Mononuclear cell (primary cell): ENCODE results near the gene SUCNR1. TPM values are rescaled to one million over a fixed set of nuclear protein-coding genes. Genes with fewer than 3 reads are reported as not detected.
"Not testable (repeated sequence)": the region's sequence is repeated elsewhere in the genome, so short reads cannot be mapped to it uniquely, and the experiment has no call there.

ENCODE experiments used
- H3K27me3 ChIP-seq: 2 replicates; pipeline ENCODE4 v1.6.0; 2011; ENCODE audit warnings: low read length, control low read depth; ENCODE audit not compliant: insufficient read depth
- H3K4me1 ChIP-seq: 2 replicates; pipeline ENCODE4 v1.5.1; 2011; ENCODE audit warnings: mild to moderate bottlenecking, low read length, control low read depth; ENCODE audit not compliant: insufficient read depth
- H3K4me3 ChIP-seq: 2 replicates; pipeline ENCODE4 v1.5.1; 2011; ENCODE audit warnings: mild to moderate bottlenecking, low read length, moderate library complexity
- H3K9me3 ChIP-seq: 2 replicates; pipeline ENCODE4 v1.5.1; 2011; ENCODE audit warnings: low read depth, mild to moderate bottlenecking, control low read depth, low read length
- total RNA-seq: library from RNA; depleted of rRNA; stranded (reverse); fragments of >200 nt; gene quantifications from one replicate; pipeline ENCODE4 v1.2.3, GENCODE V29; 2012

The SUCNR1 gene
- total RNA-seq, 1 donor = 0.94 TPM

- H3K4me1 ChIP-seq, H3K4me3 ChIP-seq, H3K9me3 ChIP-seq, H3K27me3 ChIP-seq: not testable (repeated sequence)
Observed at GRCh38 chr3:151885397-151885796, 12.0 kb downstream of the SUCNR1 start.

DNA sequence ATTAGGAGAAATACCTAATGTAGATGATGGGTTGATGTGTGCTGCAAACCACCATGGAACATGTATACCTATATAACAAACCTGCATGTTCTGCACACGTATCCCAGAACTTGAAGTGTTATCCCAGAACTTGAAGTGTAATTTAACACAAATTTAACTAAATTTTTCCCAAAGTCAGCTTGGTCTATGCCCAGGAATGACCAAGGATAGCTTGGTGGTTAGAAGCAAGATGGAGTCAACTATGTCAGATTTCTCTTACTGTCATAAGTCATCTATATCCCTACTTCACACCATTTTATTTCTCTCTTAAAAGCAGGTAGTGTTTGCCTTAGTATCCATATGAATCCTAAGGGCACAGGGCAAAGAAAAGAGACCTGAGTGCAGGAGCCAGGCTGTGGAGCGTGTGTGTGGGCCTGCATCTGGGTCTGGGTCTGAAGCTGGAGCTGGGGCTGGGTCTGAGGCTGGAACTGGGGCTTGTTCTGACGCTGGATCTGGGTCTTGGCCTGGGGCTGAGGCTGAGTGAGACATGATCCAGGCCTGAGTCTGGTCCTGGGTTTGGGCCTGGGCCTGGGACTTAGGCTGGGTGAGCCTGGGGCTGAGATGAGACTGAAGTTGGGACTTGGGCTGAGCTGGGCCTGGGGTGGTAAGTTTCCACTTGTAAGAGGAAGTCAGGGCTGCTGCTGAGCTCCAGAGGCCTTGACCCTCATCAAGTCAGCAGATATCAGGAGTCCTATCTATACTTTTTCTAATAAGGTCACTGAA lies 14.2 kb downstream of the SUCNR1 start:
- peaks cover 21% of the 10 kb centered on the region for H3K4me1 ChIP-seq
- not testable (repeated sequence) for H3K4me3 ChIP-seq, H3K27me3 ChIP-seq, H3K9me3 ChIP-seq

- H3K4me3 ChIP-seq = no peak overlapping the region
- no peaks in the 10 kb centered on the region for H3K9me3 ChIP-seq
- H3K4me1 ChIP-seq = peaks cover 21% of the 10 kb centered on the region
- no peaks in the 10 kb centered on the region for H3K27me3 ChIP-seq
Observed at GRCh38 chr3:151890721-151891141, 17.3 kb downstream of the SUCNR1 start.

- Histone ChIP-seq H3K4me3 (no peak overlapping the region), H3K9me3 (no peaks in the 10 kb centered on the region), H3K27me3 (no peaks in the 10 kb centered on the region), H3K4me1 (peaks cover 21% of the 10 kb centered on the region)
Observed at GRCh38 chr3:151891721-151892120, 18.3 kb downstream of the SUCNR1 start.

DNA sequence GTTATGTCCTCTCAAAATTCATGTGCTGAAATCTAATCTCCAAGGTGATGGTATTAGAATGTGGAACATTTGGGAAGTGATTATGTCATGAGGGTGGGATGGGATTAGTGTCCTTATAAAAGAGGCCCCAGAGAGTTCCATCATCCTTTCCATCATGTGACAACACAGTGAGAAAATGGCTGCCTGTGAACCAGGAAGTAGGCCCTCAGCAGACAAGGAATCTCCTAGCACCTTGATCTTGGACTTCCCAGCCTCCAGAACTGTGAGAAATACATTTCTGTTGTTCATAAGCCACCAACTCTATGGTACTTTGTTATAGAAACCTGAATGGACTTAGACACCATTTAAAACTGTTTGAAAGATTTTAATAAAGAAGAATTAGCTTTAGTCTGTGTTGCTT lies 20.8 kb downstream of the SUCNR1 start:
- Histone ChIP-seq H3K9me3 (no peaks in the 10 kb centered on the region), H3K4me3 (no peak overlapping the region), H3K4me1 (peaks cover 21% of the 10 kb centered on the region), H3K27me3 (no peaks in the 10 kb centered on the region)

DNA sequence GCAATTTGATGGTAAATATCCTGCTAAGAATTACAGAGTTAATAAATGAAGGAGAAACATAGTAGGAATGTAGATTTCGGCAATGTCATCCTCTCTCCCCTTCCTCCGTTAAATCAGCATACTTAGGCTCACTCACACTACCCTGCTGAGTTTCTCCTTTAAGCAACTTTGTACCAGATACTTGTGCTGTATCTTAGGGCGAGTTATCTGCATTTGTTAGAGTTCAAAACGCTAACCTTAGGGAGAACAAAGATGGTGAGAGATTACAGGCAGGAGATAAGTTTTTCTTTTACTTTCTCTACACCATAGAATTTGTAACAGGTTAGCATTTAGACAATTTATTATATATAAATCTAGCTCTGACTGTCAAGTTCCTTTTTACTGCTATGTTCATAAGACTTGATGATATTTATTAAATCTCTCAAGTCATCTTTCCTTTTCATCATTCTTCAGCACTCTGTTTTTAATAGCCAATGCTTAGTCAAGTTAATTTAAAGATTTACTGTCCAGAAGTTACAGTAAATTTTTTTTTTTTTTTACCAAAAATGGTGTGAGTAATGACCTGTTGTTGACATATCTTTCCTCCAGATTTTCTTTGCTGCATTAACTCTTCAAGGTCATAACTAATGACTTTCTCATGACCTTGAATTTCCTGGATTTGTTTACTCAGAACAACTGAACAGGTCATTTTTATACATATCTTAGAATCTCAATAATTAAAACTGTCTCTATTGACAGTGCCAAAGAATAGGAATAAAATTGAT lies 22.2 kb downstream of the SUCNR1 start:
- no peak overlapping the region for H3K4me3 ChIP-seq
- H3K27me3 ChIP-seq = no peaks in the 10 kb centered on the region
- H3K4me1 ChIP-seq = peaks cover 19% of the 10 kb centered on the region
- no peaks in the 10 kb centered on the region for H3K9me3 ChIP-seq

GRCh38 chr3:151896246-151897012 lies 23.0 kb downstream of the SUCNR1 start:
- Histone ChIP-seq H3K27me3 (no peaks in the 10 kb centered on the region), H3K4me1 (peaks cover 11% of the 10 kb centered on the region)

DNA sequence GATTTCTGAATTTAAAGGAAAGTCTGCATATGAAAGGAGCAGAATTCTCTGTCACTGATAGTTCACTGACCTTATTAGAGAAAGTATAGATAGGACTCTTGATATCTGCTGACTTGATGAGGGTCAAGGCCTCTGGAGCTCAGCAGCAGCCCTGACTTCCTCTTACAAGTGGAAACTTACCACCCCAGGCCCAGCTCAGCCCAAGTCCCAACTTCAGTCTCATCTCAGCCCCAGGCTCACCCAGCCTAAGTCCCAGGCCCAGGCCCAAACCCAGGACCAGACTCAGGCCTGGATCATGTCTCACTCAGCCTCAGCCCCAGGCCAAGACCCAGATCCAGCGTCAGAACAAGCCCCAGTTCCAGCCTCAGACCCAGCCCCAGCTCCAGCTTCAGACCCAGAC lies 24.7 kb downstream of the SUCNR1 start:
- not testable (repeated sequence) for H3K27me3 ChIP-seq

More at GRCh38 chr3:151896246-151897012, 23.0 kb downstream of the SUCNR1 start:
- H3K4me3 ChIP-seq = no peak overlapping the region
- no peaks in the 10 kb centered on the region for H3K9me3 ChIP-seq

GRCh38 chr3:151898564-151899261 lies 25.3 kb downstream of the SUCNR1 start:
- H3K9me3 ChIP-seq, H3K27me3 ChIP-seq, H3K4me3 ChIP-seq: not testable (repeated sequence)
- H3K4me1 ChIP-seq = peaks cover 12% of the 10 kb centered on the region

More for the DNA sequence above, 24.7 kb downstream of the SUCNR1 start:
- H3K4me3 ChIP-seq, H3K9me3 ChIP-seq, H3K4me1 ChIP-seq: not testable (repeated sequence)

DNA sequence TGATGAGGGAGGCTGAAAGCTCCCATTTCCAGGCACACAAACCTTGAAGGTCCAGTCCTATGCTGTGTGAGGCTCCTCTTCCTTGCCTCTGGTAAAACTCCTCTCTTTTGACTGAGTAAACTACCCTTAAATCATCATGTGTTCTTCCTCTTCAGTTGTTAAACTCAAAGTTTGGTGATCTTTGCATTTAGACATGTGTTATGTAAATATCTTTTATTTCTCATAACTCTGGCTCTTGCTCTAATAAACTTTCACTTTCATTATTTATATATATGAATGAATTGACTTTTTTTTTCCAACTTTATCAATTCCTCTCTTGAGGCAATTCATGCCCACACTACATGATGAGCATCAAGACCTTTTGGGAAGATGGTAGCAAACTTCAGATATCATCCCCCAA lies 26.6 kb downstream of the SUCNR1 start:
- no peaks in the 10 kb centered on the region for H3K27me3 ChIP-seq
- no peaks in the 10 kb centered on the region for H3K9me3 ChIP-seq
- H3K4me1 ChIP-seq = peaks cover 13% of the 10 kb centered on the region
- H3K4me3 ChIP-seq = no peak overlapping the region

DNA sequence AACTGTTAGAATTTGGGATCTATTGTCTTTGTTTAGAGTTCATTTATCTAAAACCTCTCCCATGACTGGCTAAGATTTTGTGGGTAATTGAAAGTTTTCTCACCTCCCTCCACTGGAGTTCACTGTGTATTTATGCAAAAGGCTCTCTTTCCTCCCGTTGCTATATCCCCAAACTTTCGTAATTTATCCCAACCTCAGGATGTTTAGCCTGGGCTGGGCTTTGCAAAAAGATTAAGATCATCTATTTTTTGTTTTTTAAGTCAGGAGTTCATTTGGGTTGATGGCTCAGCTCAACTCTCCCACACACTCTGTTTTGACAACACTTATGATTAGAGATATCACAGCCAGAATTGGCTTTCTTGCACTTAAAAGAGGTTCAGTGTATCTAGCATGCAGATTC lies 27.0 kb downstream of the SUCNR1 start:
- H3K4me1 ChIP-seq = peaks cover 13% of the 10 kb centered on the region
- no peaks in the 10 kb centered on the region for H3K27me3 ChIP-seq
- H3K4me3 ChIP-seq = no peak overlapping the region
- no peaks in the 10 kb centered on the region for H3K9me3 ChIP-seq

DNA sequence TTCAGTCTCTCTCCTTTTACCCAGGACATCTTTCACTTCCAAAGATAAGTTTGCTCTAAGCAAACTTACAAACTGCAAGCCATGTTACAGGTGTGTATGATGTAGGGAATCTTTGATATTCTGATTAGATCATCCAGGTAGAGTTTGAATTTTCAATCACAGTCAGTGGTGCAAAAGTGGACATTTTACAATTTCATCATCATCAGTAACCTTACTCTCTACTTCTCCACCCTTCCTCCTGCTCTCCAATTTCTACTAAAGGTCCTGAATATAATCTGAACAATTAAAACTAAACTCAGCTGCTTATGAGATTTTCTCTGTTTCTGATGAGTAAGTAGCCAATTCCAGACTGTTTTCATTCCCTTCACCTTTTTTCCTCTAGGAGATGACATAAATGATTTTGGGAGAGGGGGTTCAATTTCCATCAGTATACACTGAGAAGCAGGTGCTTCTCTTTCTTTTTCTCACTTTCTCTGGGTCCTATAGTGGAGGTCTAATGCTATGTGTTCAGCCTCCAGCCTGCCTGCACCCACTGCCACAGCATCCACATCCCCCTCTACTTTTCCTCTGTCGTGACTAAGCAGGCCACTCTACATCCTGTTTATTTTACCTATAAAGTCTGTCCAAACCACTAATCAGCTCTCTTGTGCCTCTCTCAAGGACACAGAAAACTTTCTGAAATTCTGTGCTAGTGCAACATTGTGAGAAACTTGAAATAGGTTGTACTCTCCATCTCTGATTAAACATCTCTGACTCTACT lies 27.6 kb downstream of the SUCNR1 start:
- Histone ChIP-seq H3K4me1 (peaks cover 13% of the 10 kb centered on the region), H3K27me3 (no peaks in the 10 kb centered on the region), H3K9me3 (no peaks in the 10 kb centered on the region), H3K4me3 (no peak overlapping the region)

DNA sequence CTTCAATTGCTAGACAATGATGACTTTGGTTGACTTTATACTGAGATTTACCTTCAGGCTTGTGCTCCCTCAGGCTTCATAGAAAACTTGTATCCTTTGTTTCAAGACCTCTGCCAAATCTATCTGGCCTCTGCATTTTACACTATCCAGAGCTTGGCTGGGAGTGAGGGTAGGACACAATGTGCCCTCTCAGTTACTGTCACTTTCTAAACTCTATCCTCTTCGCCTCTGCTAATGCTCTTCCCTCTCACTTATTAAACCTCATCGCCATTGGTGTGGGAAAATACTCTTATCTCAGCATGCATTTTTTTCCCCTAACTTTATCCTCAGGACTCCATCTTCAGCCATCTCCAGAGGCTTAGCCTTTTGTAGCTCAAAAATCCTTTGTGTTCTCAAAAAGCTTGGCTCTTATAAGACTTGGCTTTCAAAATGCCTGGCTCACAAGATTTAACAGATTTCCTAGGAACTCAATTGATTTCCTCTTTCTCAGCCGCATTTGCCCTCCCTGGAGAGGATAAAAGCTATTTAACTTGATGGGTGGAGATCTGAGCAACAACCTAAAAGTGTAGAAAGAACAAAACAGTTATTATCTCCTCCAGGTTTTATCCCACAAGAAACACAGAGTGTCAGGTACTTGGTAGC lies 28.3 kb downstream of the SUCNR1 start:
- H3K4me3 ChIP-seq = no peak overlapping the region
- peaks cover 13% of the 10 kb centered on the region for H3K4me1 ChIP-seq
- H3K9me3 ChIP-seq = no peaks in the 10 kb centered on the region

DNA sequence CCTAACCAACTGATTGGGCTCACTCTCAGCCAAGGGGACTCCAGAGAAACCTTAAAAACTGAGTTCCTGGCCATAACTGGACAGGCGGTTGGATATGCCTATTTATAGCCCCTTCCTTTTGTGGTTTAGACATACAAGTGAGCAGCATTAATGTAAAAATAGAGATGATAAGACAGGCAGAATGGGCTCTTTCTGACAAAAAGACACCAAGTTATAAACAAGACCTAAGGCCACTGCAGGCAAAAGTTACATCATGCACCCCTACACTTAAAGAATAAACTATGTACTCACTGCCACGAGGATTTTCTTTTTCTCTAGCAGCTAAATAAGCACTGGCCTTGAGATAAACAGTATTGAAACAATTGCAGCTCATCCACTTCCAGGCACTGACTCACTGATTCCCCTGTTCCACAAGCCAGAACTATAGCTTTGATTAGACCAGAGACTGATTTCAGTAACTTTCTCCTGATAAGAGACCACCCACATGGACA lies 30.1 kb downstream of the SUCNR1 start:
- no peak overlapping the region for H3K4me3 ChIP-seq
- no peaks in the 10 kb centered on the region for H3K27me3 ChIP-seq
- peaks cover 13% of the 10 kb centered on the region for H3K4me1 ChIP-seq
- no peaks in the 10 kb centered on the region for H3K9me3 ChIP-seq

More for the DNA sequence above, 28.3 kb downstream of the SUCNR1 start:
- H3K27me3 ChIP-seq = no peaks in the 10 kb centered on the region
